Measurements from ENCODE around the gene SERPING1. TPM values are rescaled to one million over a fixed set of nuclear protein-coding genes. Genes with fewer than 3 reads are reported as not detected.

Gene SERPING1
- total and polyA plus RNA-seq, 2 of the 13 experiments (the other 11 are each of a cell fraction or from before 2014, with no cell fraction given) = 2.0 to 10.4 TPM

DNA sequence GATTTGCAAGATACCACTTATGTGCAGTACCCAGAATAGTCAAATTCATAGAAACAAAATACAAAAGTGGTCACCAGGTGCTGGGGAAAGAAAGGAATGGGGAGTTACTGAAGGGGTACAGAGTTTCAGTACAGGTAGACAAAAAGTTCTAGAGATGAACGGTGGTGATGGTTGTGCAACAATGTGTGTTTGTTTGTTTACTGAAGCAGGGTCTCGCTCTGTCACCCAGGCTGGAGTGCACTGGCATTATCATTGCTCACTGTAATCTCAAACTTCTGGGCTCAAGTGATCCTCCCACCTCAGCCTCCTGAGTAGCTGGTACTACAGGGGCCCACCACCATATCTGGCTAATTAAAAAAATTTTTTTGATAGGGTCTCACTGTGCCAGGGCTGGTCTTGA is 42.1 kb upstream of the SERPING1 start:
- Histone ChIP-seq H3K36me3 (replicated peaks in 1 of 2; ENCODE audit: control insufficient read depth in 1 of 2, insufficient read depth in 2 of 2, low read length in 2 of 2) (peaks cover 1 to 8% of the 10 kb centered on the region in 2 experiments; a peak in 1 of 5 replicates), H3K79me2 (ENCODE audit: insufficient read depth, low read length) (no peaks in the 10 kb centered on the region), H2AFZ (ENCODE audit: low read length) (no peak overlapping the region), H3K9me3 (ENCODE audit: low read length) (no peaks in the 10 kb centered on the region), H4K20me1 (ENCODE audit: insufficient read depth, low read length) (no peaks in the 10 kb centered on the region), H3K27ac (ENCODE audit: extremely low read length, insufficient read depth, low read length) (no peak overlapping the region), H3K4me3 (replicated peaks in 1 of 3; ENCODE audit: insufficient read depth in 1 of 3, low read depth in 2 of 3, low read length in 3 of 3) (no peak overlapping the region), H3K4me1 (ENCODE audit: insufficient read depth, low read length) (peaks cover 17% of the 10 kb centered on the region), H3K4me2 (ENCODE audit: low read depth, low read length) (no peak overlapping the region), H3K27me3 (ENCODE audit: control insufficient read depth in 1 of 2, insufficient read depth in 2 of 2, low read length in 2 of 2) (no peaks in the 10 kb centered on the region), H3K9ac (ENCODE audit: insufficient read depth, low read depth, low read length) (no peak overlapping the region)
- DNase-seq (ENCODE audit: low spot score) (no peak), FAIRE-seq (no peak), ATAC-seq (no peak)
- in situ Hi-C loops (cut with HindIII; ENCODE audit: extremely low pct_ligation_motif_present, low pct_unique_long_range_greater_than_20kb) (no loop called here), intact Hi-C loops (cut with micrococcal nuclease; ENCODE audit: unreplicated experiment) (no loop called here)
- POLR2A ChIA-PET = no interaction called here
- CTCF ChIA-PET (ENCODE audit: low intra/inter-chr PET ratio, low total read pairs) = no interaction called here
- BruUV-seq (replicated peaks) = no TSS peak
- TF ChIP-seq ZBTB8A (CRISPR knock-in tag; IDR thresholded peaks at IDR 0.05; ENCODE audit: borderline replicate concordance, low read depth) (no peak), ZFP41 (CRISPR knock-in tag; IDR thresholded peaks at IDR 0.05; ENCODE audit: borderline replicate concordance) (no peak), CEBPB (IDR thresholded peaks at IDR 0.05; ENCODE audit: borderline replicate concordance, low read depth, low read length) (peak; percentile 23; the same call in 1 of the 2 replicates)
- TF ChIP-seq, protein P1, sequence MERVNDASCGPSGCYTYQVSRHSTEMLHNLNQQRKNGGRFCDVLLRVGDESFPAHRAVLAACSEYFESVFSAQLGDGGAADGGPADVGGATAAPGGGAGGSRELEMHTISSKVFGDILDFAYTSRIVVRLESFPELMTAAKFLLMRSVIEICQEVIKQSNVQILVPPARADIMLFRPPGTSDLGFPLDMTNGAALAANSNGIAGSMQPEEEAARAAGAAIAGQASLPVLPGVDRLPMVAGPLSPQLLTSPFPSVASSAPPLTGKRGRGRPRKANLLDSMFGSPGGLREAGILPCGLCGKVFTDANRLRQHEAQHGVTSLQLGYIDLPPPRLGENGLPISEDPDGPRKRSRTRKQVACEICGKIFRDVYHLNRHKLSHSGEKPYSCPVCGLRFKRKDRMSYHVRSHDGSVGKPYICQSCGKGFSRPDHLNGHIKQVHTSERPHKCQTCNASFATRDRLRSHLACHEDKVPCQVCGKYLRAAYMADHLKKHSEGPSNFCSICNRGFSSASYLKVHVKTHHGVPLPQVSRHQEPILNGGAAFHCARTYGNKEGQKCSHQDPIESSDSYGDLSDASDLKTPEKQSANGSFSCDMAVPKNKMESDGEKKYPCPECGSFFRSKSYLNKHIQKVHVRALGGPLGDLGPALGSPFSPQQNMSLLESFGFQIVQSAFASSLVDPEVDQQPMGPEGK (CRISPR knock-in tag; IDR thresholded peaks at IDR 0.05) = no peak
- 80% methylated on average over 2 of the region's 2 CpGs for WGBS (ENCODE audit: low lambda C conversion rate)

DNA sequence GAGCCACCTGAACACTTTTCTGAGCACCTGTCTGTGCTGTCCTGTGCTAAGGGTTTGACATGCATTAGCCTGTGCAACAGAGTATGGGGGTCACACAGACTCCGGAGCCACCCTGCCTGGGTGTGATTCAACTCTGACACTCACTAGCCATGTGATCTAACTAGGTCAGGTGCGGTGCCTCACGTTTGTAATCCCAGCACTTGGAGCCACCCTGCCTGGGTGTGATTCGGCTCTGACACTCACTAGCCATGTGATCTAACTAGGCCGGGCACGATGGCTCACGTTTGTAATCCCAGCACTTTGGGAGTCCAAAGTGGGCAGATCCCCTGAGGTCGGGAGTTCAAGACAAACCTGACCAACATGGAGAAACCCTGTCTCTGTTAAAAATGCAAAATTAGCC is 41.4 kb upstream of the SERPING1 start:
- in situ Hi-C loops (cut with HindIII; ENCODE audit: extremely low pct_ligation_motif_present, low pct_unique_long_range_greater_than_20kb) = no loop called here
- intact Hi-C loops (cut with micrococcal nuclease; ENCODE audit: unreplicated experiment) = no loop called here
- Histone ChIP-seq H3K9me3 (ENCODE audit: low read length) (no peaks in the 10 kb centered on the region), H3K4me1 (ENCODE audit: insufficient read depth, low read length) (peaks cover 17% of the 10 kb centered on the region), H3K27me3 (ENCODE audit: control insufficient read depth in 1 of 2, insufficient read depth in 2 of 2, low read length in 2 of 2) (no peaks in the 10 kb centered on the region), H3K27ac (ENCODE audit: extremely low read length, insufficient read depth, low read length) (no peak overlapping the region), H3K9ac (ENCODE audit: insufficient read depth, low read depth, low read length) (no peak overlapping the region), H4K20me1 (ENCODE audit: insufficient read depth, low read length) (no peaks in the 10 kb centered on the region), H2AFZ (ENCODE audit: low read length) (no peak overlapping the region), H3K4me2 (ENCODE audit: low read depth, low read length) (no peak overlapping the region), H3K79me2 (ENCODE audit: insufficient read depth, low read length) (no peaks in the 10 kb centered on the region), H3K4me3 (replicated peaks in 1 of 3; ENCODE audit: insufficient read depth in 1 of 3, low read depth in 2 of 3, low read length in 3 of 3) (no peak overlapping the region), H3K36me3 (replicated peaks in 1 of 2; ENCODE audit: control insufficient read depth in 1 of 2, insufficient read depth in 2 of 2, low read length in 2 of 2) (peaks cover 1 to 3% of the 10 kb centered on the region in 2 experiments; a peak in 1 of 5 replicates)
- no peak for DNase-seq (ENCODE audit: low spot score)
- ChIA-PET CTCF (ENCODE audit: low intra/inter-chr PET ratio, low total read pairs) (no interaction called here), POLR2A (no interaction called here)
- no peak for FAIRE-seq
- TF ChIP-seq SAP130 (CRISPR knock-in tag; IDR thresholded peaks at IDR 0.05; ENCODE audit: low read depth) = no peak
- TF ChIP-seq RFX3 (CRISPR knock-in tag; IDR thresholded peaks at IDR 0.05) = no peak
- TF ChIP-seq, protein P2, sequence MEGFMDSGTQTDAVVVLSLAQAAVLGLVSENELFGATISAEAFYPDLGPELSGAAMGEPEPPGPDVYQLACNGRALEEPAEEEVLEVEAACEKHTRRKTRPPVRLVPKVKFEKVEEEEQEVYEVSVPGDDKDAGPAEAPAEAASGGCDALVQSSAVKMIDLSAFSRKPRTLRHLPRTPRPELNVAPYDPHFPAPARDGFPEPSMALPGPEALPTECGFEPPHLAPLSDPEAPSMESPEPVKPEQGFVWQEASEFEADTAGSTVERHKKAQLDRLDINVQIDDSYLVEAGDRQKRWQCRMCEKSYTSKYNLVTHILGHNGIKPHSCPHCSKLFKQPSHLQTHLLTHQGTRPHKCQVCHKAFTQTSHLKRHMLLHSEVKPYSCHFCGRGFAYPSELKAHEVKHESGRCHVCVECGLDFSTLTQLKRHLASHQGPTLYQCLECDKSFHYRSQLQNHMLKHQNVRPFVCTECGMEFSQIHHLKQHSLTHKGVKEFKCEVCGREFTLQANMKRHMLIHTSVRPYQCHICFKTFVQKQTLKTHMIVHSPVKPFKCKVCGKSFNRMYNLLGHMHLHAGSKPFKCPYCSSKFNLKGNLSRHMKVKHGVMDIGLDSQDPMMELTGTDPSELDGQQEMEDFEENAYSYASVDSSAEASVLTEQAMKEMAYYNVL (CRISPR knock-in tag; IDR thresholded peaks at IDR 0.05; ENCODE audit: borderline replicate concordance) = no peak
- TF ChIP-seq MYC (CRISPR knock-in tag; IDR thresholded peaks at IDR 0.05; ENCODE audit: borderline replicate concordance) = no peak
- TF ChIP-seq ZNF484 (CRISPR knock-in tag; IDR thresholded peaks at IDR 0.05; ENCODE audit: borderline replicate concordance, low read depth) = no peak
- BruUV-seq (replicated peaks) = no TSS peak
- 83% methylated on average over 8 of the region's 8 CpGs for WGBS (ENCODE audit: low lambda C conversion rate)
- no peak for ATAC-seq
